Activated T-cell treated with anti-CD3 and anti-CD28 coated beads, Interleukin-2, amount 50 U/mL, for 48 hours (primary cell): ENCODE data around the gene EMILIN1.
"Not testable (repeated sequence)": the region's sequence is repeated elsewhere in the genome, so short reads cannot be mapped to it uniquely, and the experiment has no call there.

Experiments used
- DNase-seq, 2 experiments: peaks; one replicate each; pipeline ENCODE4 v3.0.0-alpha.2; 2020

The EMILIN1 gene

DNA sequence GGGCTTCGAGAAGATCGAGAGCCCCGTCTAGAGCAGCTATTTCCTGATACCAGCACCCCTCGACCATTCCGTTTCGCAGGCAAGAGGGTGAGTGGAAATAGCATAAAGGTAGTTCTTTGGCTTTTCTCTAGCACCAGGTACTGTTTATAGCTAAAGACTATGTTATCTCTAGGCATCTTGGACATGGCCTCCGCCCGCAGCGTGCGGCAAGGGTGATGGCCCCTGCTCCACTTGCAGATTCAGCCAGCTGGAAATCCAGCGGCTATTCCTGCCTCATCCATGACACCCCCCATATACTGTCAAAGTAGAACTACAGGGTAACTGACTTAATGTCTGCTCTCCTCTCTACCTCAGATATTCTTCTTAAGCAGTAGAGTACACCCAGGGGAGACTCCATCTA is 23.7 kb upstream of the EMILIN1 start:
- no peak for DNase-seq

GRCh38 chr2:27057184-27057583 is 21.2 kb upstream of the EMILIN1 start:
- DNase-seq: no peak

GRCh38 chr2:27058210-27058609 is 20.2 kb upstream of the EMILIN1 start:
- no peak for DNase-seq

- DNase-seq: no peak
These were observed 19.1 kb upstream of the EMILIN1 start for GRCh38 chr2:27059141-27059820.

GRCh38 chr2:27060323-27060722 is 18.1 kb upstream of the EMILIN1 start:
- DNase-seq: no peak

DNA sequence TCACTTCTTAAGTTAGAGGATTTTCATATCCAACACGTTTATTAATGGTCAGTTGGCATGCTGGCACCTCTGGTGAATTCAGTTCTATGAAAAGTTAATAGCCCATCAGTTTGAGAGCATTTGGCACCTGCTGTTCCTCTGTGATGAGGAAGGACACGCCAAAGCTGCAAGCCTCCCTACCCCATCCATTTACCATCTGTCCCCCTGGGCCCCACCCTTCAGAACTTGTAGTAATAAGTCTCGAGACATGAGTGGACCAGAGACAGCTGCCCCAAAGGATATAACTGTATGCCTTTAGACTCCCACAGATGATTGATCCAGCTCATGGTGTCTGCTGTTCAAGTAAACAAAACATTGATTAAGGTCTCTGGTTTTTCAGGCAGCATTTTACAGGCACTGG is 13.3 kb upstream of the EMILIN1 start:
- no peak for DNase-seq

GRCh38 chr2:27067385-27067784 is 11.0 kb upstream of the EMILIN1 start:
- no peak for DNase-seq

GRCh38 chr2:27069436-27069835 is 9.0 kb upstream of the EMILIN1 start:
- DNase-seq: no peak

- DNase-seq: no peak
These were observed 8.3 kb upstream of the EMILIN1 start for GRCh38 chr2:27069961-27070618.

- DNase-seq: no peak
These were observed 7.7 kb upstream of the EMILIN1 start for GRCh38 chr2:27070653-27071276.

DNA sequence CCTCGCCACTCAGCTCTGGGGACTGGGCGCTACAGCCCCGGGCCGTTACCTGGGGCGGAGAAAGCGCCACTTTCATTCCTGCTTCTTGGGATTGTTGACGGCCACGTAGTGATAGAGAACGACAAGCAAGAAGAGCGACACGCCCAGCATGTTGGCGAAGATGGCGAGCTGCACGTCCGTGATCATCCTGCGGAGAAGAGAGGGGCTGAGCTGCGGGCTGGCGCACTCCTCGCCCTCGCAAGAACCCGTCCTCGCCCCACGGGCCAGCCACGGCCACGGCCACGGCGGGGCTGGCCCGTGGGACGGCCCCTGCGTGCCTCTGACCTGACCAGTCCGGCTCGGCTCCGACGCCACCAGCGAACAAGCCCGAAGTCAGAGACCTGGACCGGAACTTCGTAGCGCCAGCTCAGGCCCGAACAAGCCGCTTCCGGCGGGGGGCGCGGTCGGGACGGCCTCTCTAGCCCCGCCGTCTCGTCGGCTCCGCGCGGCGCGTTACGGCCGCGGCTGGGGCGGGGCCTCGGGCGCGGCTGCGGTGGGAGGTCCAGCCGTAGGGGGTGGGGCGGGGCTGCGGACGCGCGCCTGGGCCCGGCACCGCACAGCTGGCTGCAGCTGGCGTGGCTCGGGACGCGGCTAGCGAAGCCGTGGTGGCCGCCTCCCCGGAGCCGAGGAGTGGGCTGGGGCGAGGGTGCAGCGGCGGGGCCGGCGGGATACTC is 7.0 kb upstream of the EMILIN1 start, which contains the start of gene OST4:
OST4 (minus strand) TSS at position 378 of the 713 bp plus-strand sequence.
- DNase-seq: peak; percentile 92 to 94

GRCh38 chr2:27071990-27072830 is 6.2 kb upstream of the EMILIN1 start:
- DNase-seq: peak; percentile 69 to 70

DNA sequence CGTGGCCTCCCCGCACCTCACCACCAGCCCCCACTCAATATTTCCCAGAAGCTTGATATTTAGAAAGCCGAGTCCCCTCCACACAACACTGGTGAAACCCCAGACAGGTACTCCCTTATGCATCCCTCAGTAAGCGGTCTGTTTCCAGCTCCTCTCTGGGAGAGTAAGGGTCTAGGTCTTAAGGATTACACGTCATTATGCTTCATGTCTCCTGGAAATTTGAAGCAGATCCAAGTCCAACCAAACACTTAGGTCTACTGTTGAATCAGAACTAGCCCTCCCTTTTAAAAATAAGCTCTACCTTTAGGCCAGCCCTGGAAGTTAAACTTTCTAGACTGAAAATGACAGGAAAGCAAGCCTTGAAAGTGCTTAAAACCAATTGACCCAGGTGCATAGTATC is 5.5 kb upstream of the EMILIN1 start:
- no peak for DNase-seq

GRCh38 chr2:27073782-27074181 is 4.6 kb upstream of the EMILIN1 start:
- DNase-seq: no peak

DNA sequence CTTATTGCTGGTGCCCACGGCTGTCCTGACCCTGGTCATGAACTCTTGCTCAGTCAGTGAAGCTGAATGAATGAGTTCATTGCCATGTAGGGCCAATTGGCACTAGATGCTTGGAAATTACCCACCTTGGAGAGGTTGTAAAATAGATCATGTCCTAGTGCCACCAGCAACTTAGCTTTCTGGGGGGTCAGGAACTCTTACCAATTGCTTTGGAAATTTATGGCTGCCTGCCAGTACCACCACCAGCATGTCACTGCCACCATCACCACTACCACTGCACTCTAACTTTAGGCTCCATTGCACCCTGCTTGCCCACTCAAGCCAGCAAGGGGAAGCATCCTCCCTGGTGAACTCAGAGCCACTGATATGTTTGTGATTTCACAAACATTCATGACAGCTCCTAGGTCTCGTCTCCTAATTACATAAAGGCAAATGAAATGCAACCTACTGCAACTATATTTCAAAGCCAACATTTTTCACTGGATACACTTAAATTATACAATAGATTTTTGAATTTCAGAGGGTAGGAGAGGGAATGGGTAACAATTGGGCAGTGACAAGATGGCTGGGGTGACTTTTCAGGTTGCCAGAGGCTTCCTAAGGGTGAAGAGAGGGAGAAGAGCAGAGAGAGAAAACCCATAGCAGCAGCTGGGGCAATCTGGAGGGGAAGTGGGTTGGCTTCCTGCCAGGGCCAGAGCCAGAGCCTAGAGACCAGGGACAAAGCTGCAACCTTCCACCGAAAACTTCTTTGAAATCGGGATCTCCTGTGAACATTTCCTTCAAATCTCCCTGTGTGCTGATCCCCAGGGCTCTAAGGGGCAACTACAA is 3.5 kb upstream of the EMILIN1 start:
- peak; percentile 45 to 47 for DNase-seq

DNA sequence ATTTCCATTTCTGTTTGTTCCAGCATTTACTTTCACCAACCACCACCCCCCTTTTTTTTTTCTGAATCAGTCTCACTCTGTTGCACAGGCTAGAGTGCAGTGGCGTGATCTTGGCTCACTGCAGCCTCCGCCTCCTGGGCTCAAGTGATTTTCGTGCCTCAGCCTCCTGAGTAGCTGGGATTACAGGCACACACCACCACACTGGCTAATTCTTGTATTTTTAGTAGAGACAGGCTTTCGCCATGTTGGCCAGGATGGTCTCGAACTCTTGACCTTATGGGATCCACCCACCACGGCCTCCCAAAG is 2.9 kb upstream of the EMILIN1 start:
- not testable (repeated sequence) for DNase-seq

- no peak for DNase-seq
These were observed 2.1 kb upstream of the EMILIN1 start for GRCh38 chr2:27076323-27076722.

- DNase-seq: no peak
These were observed 1.2 kb upstream of the EMILIN1 start for GRCh38 chr2:27077231-27077630.

DNA sequence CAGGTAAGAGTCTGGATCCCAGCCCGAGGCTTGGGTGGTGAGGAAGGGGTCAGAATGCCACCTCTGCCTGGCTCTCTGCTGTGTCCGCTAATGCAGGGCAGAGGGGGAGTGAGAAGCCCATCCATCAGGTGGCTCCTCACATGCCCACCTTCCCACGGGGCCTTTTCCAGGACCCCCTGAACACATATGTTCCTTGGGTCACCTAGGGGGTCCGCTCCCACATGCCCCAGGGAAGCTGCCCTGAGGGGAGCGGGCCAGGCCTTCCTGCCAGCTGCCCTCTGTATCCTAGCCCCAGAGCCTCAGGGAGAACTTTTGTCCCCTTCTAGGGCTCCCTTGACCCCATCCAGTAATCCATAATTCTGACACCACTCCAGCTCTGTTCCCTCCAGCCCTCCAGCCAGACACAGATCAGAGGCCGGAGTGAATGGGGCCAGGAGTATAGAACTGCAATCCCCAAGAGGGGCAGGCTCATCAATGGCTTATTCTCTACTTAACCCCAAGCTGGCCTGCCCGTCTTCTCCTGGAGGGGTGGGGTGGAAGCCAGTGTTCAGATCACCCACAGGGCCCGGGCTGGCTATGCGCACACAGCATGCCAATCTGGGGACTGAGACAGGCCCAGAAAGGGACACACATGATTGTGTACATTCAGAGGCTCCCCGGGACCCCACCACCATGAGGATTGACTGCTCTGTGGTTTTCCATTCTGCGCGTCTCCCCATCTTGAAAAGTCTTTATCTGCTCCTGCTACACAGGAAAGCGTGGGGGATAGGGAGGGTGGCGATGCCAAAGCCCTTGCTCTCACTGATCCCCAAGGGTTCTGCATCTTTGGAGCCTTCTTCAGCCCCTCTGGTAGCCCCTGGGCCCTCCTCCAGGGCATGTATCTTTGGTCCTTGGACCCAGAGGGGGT is 1.1 kb downstream of the EMILIN1 start:
- DNase-seq: no peak

- DNase-seq: no peak
These were observed 1.7 kb downstream of the EMILIN1 start for GRCh38 chr2:27080140-27080469.

GRCh38 chr2:27080603-27080936 is 2.2 kb downstream of the EMILIN1 start:
- DNase-seq: no peak
